ENCODE results near the gene YAP1.

GRCh38 chr11:102269927-102270326 is 159.7 kb downstream of the YAP1 start:
- TF ChIP-seq, protein P1, sequence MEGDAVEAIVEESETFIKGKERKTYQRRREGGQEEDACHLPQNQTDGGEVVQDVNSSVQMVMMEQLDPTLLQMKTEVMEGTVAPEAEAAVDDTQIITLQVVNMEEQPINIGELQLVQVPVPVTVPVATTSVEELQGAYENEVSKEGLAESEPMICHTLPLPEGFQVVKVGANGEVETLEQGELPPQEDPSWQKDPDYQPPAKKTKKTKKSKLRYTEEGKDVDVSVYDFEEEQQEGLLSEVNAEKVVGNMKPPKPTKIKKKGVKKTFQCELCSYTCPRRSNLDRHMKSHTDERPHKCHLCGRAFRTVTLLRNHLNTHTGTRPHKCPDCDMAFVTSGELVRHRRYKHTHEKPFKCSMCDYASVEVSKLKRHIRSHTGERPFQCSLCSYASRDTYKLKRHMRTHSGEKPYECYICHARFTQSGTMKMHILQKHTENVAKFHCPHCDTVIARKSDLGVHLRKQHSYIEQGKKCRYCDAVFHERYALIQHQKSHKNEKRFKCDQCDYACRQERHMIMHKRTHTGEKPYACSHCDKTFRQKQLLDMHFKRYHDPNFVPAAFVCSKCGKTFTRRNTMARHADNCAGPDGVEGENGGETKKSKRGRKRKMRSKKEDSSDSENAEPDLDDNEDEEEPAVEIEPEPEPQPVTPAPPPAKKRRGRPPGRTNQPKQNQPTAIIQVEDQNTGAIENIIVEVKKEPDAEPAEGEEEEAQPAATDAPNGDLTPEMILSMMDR (IDR thresholded peaks at IDR 0.05; ENCODE audit: low read depth, low read length, missing input control): no peak
- no peak for TF ChIP-seq RXRA (IDR thresholded peaks at IDR 0.05)
- TF ChIP-seq ZBTB33 (IDR thresholded peaks at IDR 0.05): no peak
- TF ChIP-seq REST (IDR thresholded peaks at IDR 0.05): no peak
- no peak for TF ChIP-seq JUND (IDR thresholded peaks at IDR 0.05)
- no peak for TF ChIP-seq YY1 (IDR thresholded peaks at IDR 0.05)
- TF ChIP-seq MAX (IDR thresholded peaks at IDR 0.05): no peak
- TF ChIP-seq GABPA (IDR thresholded peaks at IDR 0.05 in 1 of 2, conservative IDR thresholded peaks at IDR 0.05 in 1 of 2): no peak
- TF ChIP-seq SP1 (IDR thresholded peaks at IDR 0.05): no peak

Measured in liver (tissue), 3 donors.